Measurements from ENCODE around the gene SMTNL1.

GRCh38 chr11:57566005-57566904 lies 28.9 kb downstream of the SMTNL1 start:
- TF ChIP-seq CTCF (IDR thresholded peaks at IDR 0.05; ENCODE audit: low read depth, low read length, missing input control) (no peak), REST (IDR thresholded peaks at IDR 0.05) (peak; percentile 52), ZBTB33 (IDR thresholded peaks at IDR 0.05) (peak; percentile 36)
